ENCODE results near the gene TRPC4AP. TPM values are rescaled to one million over a fixed set of nuclear protein-coding genes. Genes with fewer than 3 reads are reported as not detected.

Gene TRPC4AP
- total RNA-seq, 4 donors from 2014 or later: 57.3 to 85.3 (median 70.1) TPM

- intact Hi-C loops (cut with DNase I; ENCODE audit: low total_unique reads): no loop called here
- no peak for DNase-seq
- TF ChIP-seq EP300 (IDR thresholded peaks at IDR 0.05; ENCODE audit: low read depth) (no peak), POLR2AphosphoS5 (IDR thresholded peaks at IDR 0.05) (no peak), POLR2A (IDR thresholded peaks at IDR 0.05) (no peak)
- TF ChIP-seq, protein P1, sequence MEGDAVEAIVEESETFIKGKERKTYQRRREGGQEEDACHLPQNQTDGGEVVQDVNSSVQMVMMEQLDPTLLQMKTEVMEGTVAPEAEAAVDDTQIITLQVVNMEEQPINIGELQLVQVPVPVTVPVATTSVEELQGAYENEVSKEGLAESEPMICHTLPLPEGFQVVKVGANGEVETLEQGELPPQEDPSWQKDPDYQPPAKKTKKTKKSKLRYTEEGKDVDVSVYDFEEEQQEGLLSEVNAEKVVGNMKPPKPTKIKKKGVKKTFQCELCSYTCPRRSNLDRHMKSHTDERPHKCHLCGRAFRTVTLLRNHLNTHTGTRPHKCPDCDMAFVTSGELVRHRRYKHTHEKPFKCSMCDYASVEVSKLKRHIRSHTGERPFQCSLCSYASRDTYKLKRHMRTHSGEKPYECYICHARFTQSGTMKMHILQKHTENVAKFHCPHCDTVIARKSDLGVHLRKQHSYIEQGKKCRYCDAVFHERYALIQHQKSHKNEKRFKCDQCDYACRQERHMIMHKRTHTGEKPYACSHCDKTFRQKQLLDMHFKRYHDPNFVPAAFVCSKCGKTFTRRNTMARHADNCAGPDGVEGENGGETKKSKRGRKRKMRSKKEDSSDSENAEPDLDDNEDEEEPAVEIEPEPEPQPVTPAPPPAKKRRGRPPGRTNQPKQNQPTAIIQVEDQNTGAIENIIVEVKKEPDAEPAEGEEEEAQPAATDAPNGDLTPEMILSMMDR (IDR thresholded peaks at IDR 0.05): no peak
- no peak overlapping the region for H3K27ac ChIP-seq
- in situ Hi-C loops (cut with MboI; ENCODE audit: low pct_ligation_motif_present in 1 of 4, low pct_unique_long_range_greater_than_20kb in 1 of 4, low sequenced_read_pairs in 3 of 4): no loop called here
- H3K9me3 ChIP-seq: no peaks in the 10 kb centered on the region
- WGBS, 2 donors (ENCODE audit: low coverage in 1 of 2): 80 to 84% methylated on average over 1 to 10 of the region's 10 CpGs
- H3K36me3 ChIP-seq: no peaks in the 10 kb centered on the region
- no peaks in the 10 kb centered on the region for H3K27me3 ChIP-seq
- H3K4me3 ChIP-seq: no peak overlapping the region
- no peaks in the 10 kb centered on the region for H3K4me1 ChIP-seq
These were observed 120.9 kb downstream of the TRPC4AP start for GRCh38 chr20:34971561-34972235.

DNA sequence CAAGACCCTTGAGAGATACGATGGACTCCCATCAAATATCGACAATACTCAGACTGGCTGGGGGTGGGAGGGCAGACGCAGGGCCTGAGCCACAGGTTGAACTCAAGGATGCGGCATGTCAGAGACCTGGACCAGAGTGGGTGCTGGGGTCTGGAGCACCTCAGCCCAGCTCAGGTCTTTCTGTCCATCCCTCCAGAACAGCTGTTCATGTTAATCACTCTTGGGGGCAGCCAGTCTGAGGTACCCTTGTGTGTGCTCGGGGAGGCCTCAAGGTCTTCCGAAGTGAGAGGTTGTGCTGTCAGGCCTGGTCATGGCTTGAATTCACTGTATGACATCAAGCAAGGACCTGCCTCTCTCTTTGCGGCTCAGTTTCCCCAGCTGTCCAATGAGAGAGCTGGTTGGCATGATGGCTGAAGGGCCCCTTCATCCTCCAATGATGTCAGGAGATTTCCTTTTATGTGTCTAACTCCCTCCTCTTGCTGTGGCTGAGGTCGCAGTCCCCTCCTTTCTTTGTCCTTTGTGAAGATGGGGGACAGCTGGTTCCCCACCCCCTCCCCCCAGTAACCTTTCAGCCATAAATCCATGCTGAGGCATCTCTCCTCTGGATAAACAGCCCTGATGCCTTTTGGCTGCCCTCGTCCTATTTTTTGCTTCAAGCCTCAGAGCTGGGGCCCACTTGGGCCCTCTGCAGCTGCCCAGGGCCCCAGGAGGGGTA, 121.6 kb downstream of the TRPC4AP start:
- Histone ChIP-seq H3K36me3 (no peaks in the 10 kb centered on the region), H3K27me3 (no peaks in the 10 kb centered on the region), H3K4me1 (no peaks in the 10 kb centered on the region), H3K4me3 (no peak overlapping the region), H3K9me3 (no peaks in the 10 kb centered on the region), H3K27ac (no peak overlapping the region)
- WGBS, 2 donors (ENCODE audit: low coverage in 1 of 2): 94 to 100% methylated on average over 5 to 9 of the region's 9 CpGs
- intact Hi-C loops (cut with DNase I; ENCODE audit: low total_unique reads) (no loop called here), in situ Hi-C loops (cut with MboI; ENCODE audit: low pct_ligation_motif_present in 1 of 4, low pct_unique_long_range_greater_than_20kb in 1 of 4, low sequenced_read_pairs in 3 of 4) (no loop called here)
- TF ChIP-seq, protein P1 (IDR thresholded peaks at IDR 0.05): no peak
- TF ChIP-seq POLR2AphosphoS5 (IDR thresholded peaks at IDR 0.05): no peak
- DNase-seq: no peak

DNA sequence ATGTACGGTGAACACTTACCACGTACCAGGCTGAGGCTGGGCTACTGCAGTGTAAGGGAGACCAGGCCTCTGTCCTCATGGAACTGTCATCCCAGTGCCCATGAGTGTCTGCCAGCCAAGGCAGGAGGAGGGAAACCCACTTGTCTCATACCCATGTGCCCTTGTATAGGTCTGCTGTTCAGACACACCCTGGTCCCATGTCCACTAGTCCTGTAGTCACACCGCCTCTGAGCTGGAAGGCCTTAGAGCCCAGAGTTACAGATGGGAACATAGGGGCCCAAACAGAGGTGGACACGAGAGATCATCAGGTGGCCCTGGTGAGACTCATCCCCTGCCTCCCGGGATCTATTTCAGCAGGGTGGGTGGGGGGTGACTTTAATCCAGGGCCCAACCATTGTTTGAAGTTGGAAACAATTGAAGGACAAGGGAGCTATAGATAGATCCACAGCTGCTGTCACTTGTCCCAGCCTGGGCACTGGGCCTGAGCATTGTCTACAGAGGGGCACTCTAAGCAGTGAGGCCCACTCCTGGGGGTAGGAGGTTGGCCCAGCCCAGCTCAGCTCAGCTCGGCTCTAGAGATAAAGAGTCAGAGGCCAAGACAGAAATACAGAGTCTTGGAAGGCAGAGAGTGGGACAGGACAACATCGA, 122.3 kb downstream of the TRPC4AP start:
- H3K27me3 ChIP-seq: no peaks in the 10 kb centered on the region
- H3K36me3 ChIP-seq: no peaks in the 10 kb centered on the region
- intact Hi-C loops (cut with DNase I; ENCODE audit: low total_unique reads) (no loop called here), in situ Hi-C loops (cut with MboI; ENCODE audit: low pct_ligation_motif_present in 1 of 4, low pct_unique_long_range_greater_than_20kb in 1 of 4, low sequenced_read_pairs in 3 of 4) (no loop called here)
- DNase-seq: no peak
- H3K9me3 ChIP-seq: no peaks in the 10 kb centered on the region
- H3K4me1 ChIP-seq: no peaks in the 10 kb centered on the region
- TF ChIP-seq, protein P1 (IDR thresholded peaks at IDR 0.05): no peak
- TF ChIP-seq POLR2A (IDR thresholded peaks at IDR 0.05) (no peak), POLR2AphosphoS5 (IDR thresholded peaks at IDR 0.05) (no peak), EP300 (IDR thresholded peaks at IDR 0.05; ENCODE audit: low read depth) (no peak)
- 92 to 100% methylated on average over 1 to 7 of the region's 7 CpGs for WGBS, 2 donors (ENCODE audit: low coverage in 1 of 2)
- H3K27ac ChIP-seq: no peak overlapping the region
- H3K4me3 ChIP-seq: no peak overlapping the region

DNA sequence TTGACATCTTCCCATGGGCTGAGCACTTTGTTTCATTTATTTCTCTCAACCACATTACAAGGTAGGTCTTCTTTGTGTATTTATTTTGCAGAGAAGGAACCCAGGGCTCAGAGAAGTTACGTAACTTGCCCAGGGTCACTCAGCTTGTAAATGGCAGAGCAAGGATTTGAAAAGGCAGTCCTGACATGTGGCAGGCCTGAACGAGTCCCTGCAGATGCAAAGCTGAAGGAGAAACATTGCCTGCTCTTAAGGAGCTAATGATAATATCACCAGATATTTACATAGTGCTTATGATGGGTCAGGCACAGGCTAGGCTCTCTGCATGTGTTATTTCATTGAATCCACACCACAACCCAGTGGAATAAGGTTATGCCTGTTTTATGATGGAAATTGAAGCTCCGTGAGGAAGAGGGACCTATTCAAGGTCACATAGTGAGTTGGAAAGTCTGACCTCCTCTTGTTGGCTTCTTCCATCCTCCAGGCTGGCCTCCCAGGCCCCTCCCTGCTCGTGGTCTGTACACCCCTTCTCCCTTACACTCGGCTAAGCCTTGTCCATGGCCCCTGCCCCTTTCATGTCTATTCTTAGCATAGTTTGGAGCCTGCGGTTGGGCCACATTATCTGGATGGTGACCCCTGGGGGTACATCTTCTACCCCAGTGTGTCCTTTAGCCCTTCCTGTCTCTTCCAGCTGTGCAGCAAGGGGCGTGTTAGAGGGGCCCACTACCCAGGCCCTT, 124.4 kb downstream of the TRPC4AP start:
- no peaks in the 10 kb centered on the region for H3K36me3 ChIP-seq
- TF ChIP-seq POLR2AphosphoS5 (IDR thresholded peaks at IDR 0.05) (no peak), POLR2A (IDR thresholded peaks at IDR 0.05) (no peak), EP300 (IDR thresholded peaks at IDR 0.05; ENCODE audit: low read depth) (no peak)
- TF ChIP-seq, protein P1 (IDR thresholded peaks at IDR 0.05): no peak
- no peaks in the 10 kb centered on the region for H3K4me1 ChIP-seq
- no peak for DNase-seq
- no peak overlapping the region for H3K27ac ChIP-seq
- in situ Hi-C loops (cut with MboI; ENCODE audit: low pct_ligation_motif_present in 1 of 4, low pct_unique_long_range_greater_than_20kb in 1 of 4, low sequenced_read_pairs in 3 of 4) (no loop called here), intact Hi-C loops (cut with DNase I; ENCODE audit: low total_unique reads) (no loop called here)
- 88 to 92% methylated on average over 3 to 7 of the region's 7 CpGs for WGBS, 2 donors (ENCODE audit: low coverage in 1 of 2)
- H3K4me3 ChIP-seq: no peak overlapping the region
- no peaks in the 10 kb centered on the region for H3K9me3 ChIP-seq
- H3K27me3 ChIP-seq: no peaks in the 10 kb centered on the region

Data from transverse colon (tissue), 4 donors.